Endothelial cell of umbilical vein (primary cell): ENCODE results near the gene SOX12.

ENCODE experiments used
- CTCF ChIP-seq, 2 donors: IDR thresholded peaks; 1 replicate in 1 of 2; 2 replicates in 1 of 2; pipeline ENCODE4 v1.5.1; 2011; ENCODE audit warnings: low read length in 2 of 2, mild to moderate bottlenecking in 2 of 2, moderate library complexity in 2 of 2, control low read depth in 1 of 2, inconsistent platforms in 1 of 2, low read depth in 1 of 2; ENCODE audit not compliant: insufficient read depth in 1 of 2; ENCODE audit errors: extremely low read depth in 1 of 2
- EZH2 ChIP-seq: IDR thresholded peaks from 2 replicates; pipeline ENCODE4 v1.6.1; 2012; ENCODE audit warnings: borderline replicate concordance, low read depth, mild to moderate bottlenecking, moderate library complexity, low read length, inconsistent platforms; ENCODE audit not compliant: severe bottlenecking
- MAX ChIP-seq: IDR thresholded peaks from 2 replicates; pipeline ENCODE4 v1.6.1; 2011; ENCODE audit not compliant: insufficient read depth, insufficient read length
- POLR2A ChIP-seq: IDR thresholded peaks from 2 replicates; pipeline ENCODE4 v1.6.1; 2012; ENCODE audit warnings: low read depth, mild to moderate bottlenecking, control low read depth, low read length
- POLR2AphosphoS5 ChIP-seq: IDR thresholded peaks from 2 replicates; pipeline ENCODE4 v1.6.1; 2012; ENCODE audit warnings: low read depth, mild to moderate bottlenecking, control low read depth, low read length, moderate library complexity; ENCODE audit not compliant: insufficient read depth

- TF ChIP-seq CTCF (IDR thresholded peaks at IDR 0.05; ENCODE audit: extremely low read depth in 1 of 2, insufficient read depth in 1 of 2, low read depth in 1 of 2, low read length in 2 of 2) (peak; percentile 14 to 52), POLR2AphosphoS5 (peak; percentile 75), POLR2A (peak; percentile 35), MAX (peak; percentile 89), EZH2 (no peak)
Measured at GRCh38 chr20:324177-325044, 941 bp upstream of the SOX12 start.
